Right kidney (tissue), 1 donor: ENCODE results near the gene VEZT.
"Not testable (repeated sequence)": the region's sequence is repeated elsewhere in the genome, so short reads cannot be mapped to it uniquely, and the experiment has no call there.

Source experiments
- DNase-seq: peaks from one replicate; pipeline ENCODE4 v3.0.0-alpha.2; 2016

Gene VEZT

DNA sequence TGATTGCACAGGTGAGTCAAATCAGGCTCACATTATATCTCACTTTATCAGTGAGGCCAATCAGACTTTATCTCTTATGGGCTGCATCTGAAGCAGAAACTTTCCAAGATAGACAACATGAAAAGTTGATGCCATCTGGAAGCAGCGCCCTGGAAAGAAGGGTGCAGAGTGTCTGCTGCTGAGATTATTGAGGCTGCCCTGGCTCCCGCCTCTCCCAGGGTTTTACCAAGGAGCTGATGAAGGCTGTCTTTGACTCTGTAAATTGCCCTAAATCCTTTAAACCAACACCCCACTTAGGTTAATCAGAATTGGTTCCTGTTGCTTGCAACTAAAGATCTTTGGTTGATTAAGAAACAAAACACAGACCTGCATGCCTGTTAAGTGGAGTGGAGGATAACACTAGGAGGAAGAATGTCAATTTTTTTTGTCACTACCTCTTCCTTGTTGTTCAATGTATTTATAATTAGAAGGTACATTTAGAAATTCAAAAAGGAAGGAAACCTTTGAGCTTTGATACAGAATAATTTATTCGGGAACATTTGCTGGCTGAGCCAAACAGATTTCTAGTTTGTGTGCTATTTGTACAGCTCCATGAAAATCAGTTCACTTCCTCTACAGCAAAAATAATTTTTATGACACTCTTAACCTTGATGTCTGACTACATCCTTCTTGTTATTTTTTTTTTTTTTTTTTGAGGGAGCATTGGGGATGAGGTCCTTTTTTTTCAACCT lies 104.1 kb downstream of the VEZT start:
- DNase-seq: no peak

DNA sequence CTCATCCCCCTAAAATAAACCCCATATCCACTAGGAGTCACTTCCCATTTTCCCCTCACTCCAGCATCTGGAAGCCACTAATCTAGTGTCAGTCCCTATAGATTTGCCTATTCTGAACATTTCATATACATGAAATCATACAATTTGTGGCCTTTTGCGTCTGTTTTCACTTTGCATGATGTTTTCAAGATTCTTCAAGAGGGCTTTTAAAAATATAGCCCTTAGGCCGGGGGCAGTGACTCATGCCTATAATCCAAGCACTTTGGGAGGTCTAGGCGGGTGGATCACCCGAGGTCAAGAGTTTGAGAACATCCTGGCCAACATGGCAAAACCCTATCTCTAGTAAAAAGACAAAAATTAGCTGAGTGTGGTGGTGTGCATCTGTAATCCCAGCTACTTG lies 104.7 kb downstream of the VEZT start:
- no peak for DNase-seq

DNA sequence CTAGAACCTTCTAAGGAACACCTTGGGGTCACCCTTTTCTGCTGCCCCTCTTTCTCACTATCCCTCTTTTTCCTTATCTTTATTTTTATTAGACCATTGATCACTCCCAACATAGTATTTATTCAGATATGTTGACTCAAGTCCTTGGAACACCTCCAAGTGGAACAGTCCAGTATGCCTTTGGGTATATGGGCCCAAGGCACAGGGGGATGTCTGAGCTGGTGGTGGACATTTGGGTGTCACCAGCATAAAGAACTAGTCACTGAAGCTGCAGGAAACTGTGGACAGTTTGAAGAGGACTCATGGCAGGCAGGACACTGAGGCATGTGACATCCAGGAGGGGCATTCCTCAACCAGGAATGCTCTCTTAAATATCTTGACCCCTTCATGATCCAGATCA lies 105.6 kb downstream of the VEZT start:
- no peak for DNase-seq

DNA sequence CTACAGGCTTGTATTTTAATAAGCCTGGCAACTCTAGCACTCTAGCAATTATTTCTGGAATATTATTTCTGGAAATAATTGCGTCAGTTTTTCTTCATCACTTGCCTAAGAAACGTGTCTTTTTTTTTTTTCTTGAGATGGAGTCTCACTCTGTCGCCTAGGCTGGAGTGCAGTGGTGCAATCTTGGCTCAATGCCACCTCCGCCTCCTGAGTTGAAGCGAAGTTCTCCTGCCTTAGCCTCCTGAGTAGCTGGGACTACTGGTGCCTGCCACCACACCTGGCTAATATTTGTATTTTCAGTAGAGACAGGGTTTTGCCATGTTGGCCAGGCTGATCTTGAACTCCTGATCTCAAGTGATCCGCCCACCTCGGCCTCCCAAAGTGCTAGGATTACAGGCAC lies 106.6 kb downstream of the VEZT start:
- DNase-seq: not testable (repeated sequence)

DNA sequence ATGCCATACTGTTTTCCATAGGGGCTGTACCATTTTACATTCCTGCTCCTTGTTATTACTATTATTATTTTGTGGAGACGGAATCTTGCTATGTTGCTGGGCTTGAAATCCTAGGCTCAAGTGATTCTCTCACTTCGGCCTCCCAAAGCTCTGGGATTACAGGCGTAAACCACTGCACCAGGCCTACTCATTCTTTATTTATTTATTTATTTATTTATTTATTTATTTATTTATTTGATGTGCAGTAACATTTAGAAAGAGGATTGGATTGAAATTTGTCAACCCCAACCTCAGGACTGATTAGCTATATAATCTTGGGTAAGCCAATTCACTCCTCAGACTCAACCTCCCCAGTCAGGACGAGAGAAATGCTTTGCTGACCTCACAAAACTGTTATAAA lies 107.9 kb downstream of the VEZT start:
- DNase-seq: no peak

DNA sequence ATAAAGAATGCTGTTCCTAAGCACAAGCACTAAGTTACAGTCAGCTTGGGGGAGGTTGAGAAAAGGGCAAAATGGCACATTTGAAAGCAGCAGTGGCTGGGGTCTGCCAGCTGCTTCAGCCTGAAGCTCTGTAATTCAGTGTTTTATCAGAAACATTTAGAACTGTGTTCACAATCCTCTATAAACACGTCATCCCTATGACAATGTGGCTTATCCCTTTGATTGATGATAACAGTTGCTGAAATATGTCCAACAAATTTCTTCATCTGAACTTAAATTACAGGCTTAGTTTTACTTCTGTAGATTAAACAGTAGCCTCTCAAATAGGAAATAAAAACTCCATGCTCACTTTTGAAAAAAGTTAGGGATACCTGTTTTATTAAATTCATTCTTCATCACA lies 108.8 kb downstream of the VEZT start:
- DNase-seq: no peak

DNA sequence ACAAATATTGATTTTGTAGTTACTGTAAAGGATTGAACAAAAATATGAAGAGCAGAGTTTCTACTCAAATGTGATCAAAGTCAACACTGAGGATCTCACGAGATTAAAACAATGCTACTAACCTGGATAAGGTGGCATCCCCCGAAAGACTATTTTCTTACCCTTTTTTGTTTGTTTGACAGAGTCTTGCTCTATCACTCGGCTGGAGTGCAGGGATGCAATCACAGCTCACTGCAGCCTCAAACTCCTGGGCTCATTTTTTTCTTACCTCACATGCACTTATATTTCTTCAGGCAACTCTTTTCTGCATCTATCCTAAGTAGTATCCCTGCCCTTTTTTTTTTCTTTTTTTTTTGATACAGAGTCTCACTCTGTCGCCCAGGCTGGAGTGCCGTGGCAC lies 109.2 kb downstream of the VEZT start:
- no peak for DNase-seq

DNA sequence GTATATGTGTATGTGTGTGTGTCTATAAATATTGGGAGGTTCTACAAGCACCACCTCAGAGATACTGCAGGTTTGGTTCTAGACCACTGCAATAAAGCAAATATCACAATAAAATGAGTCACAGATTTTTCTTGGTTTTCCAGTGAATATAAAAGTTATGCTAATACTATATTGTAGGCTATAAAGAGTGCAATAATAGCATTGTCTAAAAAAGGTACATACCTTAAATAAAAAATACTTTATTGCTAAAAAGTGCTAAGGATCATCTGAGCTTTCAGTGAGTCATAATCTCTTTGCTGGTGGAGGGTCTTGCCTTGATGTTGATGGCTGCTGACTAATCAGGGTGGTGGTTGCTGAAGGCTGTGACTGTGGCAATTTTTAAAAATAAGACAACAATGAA lies 111.1 kb downstream of the VEZT start:
- DNase-seq: no peak

DNA sequence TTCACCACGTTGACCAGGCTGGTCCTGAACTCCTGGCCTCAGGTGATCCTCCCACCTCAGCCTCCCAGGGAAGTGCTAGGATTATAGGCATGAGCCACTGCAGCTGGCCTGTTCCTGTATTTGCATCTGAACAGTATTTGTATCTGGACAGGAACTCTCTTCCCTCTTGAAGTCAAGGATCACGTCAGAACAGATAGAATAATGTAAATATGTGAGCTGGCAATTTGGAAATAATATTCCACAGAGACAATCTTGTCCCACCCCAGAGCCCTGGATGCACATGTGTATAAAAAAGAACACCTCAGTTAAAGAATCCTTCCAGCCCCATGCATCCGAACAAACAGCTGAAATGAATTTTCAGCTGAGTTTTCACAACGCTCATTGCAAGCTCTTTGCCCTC lies 118.3 kb downstream of the VEZT start:
- DNase-seq: no peak

DNA sequence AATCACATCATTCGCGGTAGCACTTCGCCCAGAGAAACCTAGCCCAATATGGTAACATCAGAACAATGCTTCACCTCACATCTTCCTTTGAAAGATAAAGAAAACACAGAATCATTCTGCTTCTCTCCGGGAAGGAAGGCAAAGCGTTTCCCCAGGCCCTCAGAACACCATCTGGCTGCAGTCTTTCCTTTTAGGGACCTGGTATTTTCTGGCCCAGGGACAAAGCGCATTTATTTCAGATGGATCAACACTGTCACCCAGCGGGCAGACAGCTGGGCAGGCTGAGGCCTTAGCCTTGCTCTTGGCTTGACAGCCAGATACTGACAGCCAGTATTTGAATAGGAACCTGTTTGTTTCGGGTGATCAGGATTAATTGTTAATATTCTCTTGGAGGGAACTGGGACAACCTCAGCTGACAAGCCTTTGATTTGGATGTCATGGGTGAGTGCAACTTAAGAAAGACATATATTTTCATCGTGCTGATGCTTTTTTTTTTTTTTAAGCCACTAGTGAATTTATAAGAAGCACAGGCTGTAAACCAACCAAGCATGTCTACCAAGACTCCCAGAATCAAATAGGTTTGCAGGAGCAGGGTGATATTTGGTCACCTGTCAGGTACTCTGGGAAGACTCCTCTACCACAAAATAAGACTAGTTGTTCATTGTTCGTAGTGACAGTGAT lies 118.9 kb downstream of the VEZT start:
- peak; percentile 65 for DNase-seq

DNA sequence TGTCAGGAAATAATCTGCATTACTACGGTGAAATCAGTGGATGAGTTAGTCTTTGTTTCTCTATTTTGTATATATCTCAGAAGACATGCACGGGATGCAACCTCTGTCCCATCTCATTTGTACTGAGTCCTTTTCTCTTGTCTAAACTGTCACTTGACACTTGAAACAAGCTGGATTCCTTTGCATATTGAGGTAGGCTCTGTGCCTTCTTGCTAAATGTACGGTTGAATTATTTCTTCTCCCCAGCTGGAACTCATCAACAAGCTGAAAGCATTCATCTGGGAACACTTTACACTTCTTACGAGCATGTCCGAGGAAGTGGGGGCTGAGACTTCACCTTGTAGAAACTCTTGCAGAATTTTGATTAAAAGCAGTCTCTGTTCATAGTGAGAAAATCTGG lies 119.5 kb downstream of the VEZT start:
- DNase-seq: no peak

DNA sequence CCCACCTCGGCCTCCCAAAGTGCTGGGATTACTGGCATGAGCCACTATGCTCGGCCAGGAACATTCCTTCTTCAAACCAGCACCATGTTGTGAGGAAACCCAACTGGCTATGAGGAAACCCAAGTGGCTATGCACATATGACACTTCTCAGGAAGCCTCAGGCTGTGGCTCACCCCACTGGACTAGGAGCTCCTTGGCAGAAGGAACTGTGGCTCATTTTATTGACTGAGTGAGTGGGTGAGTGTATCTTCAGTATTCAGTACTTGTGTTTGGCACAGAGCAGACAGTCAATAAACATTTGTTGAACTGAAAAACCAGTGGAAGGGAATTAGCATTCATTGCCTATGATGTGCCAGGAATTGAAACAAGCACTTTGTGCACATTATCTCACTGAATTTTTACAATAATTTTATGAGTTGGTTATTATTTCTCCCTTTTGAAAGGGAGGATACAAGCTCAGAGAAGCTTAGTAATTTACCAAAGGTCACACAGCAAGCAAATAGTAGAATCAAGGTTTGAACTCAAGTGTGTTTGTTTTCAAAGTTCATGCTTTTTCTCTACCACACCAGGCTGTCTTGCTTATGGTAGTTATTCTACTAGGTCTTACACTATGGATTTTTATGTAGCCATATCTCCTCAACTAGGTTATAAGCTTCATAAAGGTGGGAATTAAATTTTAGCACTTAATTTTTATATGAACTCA lies 121.6 kb downstream of the VEZT start:
- no peak for DNase-seq

DNA sequence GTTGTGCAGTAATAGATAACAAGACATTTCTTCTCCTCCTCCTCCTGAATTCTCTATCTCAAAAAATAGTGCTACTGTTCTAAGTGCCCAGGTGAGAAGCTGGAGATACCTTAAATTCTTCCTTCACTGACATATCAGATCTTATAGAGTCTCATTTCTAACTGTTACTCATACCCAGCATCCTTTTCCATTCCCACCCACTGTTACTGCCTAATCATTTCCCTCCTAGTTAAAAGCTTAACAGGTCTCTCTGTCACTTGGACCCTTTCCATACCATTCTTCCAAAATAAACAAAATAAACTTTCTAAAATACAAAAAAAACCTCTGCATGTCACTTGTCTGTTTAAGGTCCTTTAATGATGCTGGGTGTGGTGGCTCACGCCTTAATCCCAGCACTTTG lies 124.4 kb downstream of the VEZT start:
- no peak for DNase-seq

DNA sequence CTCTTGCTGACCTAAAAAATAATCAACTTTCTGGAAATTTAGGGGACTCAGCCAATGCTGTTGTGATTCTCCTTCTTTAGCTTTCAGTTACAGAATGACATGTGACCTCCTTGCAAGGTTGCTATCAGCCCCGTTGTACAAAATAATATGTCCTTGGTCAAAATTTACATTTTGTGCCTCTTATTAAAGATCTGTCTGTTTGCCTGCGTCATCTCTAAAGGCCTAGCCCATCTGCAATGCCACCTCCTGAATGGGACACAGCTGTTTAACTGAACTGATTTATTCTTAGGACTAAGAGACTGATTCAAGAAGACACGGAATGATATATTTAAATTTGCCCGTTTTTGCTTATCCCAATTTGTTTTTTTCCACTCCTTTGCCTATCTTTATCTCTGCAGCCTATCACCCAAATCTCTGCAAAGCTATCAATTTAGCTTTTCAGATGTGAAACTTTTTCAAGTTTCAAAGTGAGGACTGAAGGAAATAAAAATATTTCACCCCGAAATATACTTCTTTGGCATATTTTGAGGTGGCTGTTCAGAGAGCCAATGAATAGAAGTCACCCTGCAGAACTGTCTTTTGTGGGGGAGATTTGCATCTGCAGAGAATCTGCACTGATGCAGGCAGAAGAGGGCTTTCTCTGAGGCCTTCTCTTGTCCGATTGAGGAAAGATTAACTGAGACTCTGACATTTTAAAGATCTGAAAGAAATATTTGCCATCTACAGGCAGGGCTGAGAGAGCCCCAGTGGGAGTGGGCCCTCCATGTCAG lies 126.0 kb downstream of the VEZT start:
- no peak for DNase-seq

DNA sequence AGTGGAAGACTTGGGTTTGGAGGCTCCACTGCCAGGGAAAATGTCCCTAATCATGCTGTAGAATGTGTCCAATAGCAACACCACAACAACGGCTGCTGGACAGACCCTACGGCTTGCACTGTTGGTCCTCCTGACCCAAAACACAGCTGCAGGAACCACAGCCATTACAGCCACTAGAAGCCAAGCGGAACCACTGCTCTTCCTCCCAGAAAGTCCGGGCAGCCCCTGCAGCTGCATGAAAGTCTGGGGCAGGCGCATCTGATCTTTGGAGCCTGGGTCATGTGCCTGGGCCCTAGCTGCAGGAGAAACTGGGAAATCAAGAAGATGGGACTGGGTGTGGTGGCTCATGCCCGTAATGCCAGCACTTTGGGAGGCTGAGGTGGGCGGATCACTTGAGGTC lies 131.7 kb downstream of the VEZT start:
- DNase-seq: no peak

DNA sequence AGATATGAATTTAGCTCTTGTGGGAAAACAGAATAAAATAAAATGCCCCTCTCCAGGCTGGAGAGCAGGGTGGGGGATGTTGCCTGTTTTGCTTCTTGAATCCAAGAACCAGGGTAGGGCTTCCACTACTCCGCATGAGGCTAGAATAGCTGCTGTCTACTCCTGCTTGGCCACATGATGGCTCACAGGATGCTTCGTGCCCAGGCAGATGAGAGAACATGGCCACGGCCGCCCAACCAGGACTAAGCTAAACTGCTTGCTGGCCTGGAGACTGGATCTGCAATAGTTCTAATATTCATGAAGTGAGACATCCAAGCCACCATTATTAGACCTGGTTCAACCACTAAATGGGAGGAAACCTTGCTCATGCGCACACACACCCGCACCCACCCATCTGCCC lies 134.1 kb downstream of the VEZT start:
- DNase-seq: no peak
